ENCODE measurements around the gene TMEM272.

- TF ChIP-seq CTCF (IDR thresholded peaks at IDR 0.05) (no peak), POLR2AphosphoS5 (IDR thresholded peaks at IDR 0.05) (no peak)
Measured at GRCh38 chr13:51808811-51809210, 36.2 kb downstream of the TMEM272 start.

Data from breast epithelium (tissue), 3 donors.